SK-N-SH treated with all-trans-retinoic acid at 6 μM for 48 hours (cell line): ENCODE results near the gene ACE2.

ENCODE experiments used
- ARNTL ChIP-seq: fragments of 450-650 bp; formaldehyde crosslinking; IDR thresholded peaks from 2 replicates; pipeline ENCODE4 v1.5.0; 2020; ENCODE audit warnings: low read depth, mild to moderate bottlenecking, moderate library complexity, borderline replicate concordance
- CREB5 ChIP-seq: fragments of 250-450 bp; sonication (Bioruptor Pico); IDR thresholded peaks from 2 replicates; pipeline ENCODE4 v1.5.1; 2020; ENCODE audit warnings: low read depth, mild to moderate bottlenecking, moderate library complexity
- CSDC2 ChIP-seq: fragments of 250-450 bp; sonication (Bioruptor Pico); IDR thresholded peaks from 2 replicates; pipeline ENCODE4 v1.5.0; 2020; ENCODE audit warnings: mild to moderate bottlenecking, moderate library complexity
- GLIS3 ChIP-seq: fragments of 250-450 bp; sonication (Bioruptor Pico); IDR thresholded peaks from 2 replicates; pipeline ENCODE4 v1.5.0; 2020; ENCODE audit warnings: mild to moderate bottlenecking, moderate library complexity
- ISL1 ChIP-seq: fragments of 250-450 bp; sonication (Bioruptor Pico); IDR thresholded peaks from 2 replicates; pipeline ENCODE4 v2.1.2; 2022; ENCODE audit warnings: mild to moderate bottlenecking, moderate library complexity
- RARB ChIP-seq: fragments of 250-450 bp; sonication (Bioruptor Pico); IDR thresholded peaks from 2 replicates; pipeline ENCODE4 v1.8.0; 2021; ENCODE audit warnings: mild to moderate bottlenecking, moderate library complexity
- TOX ChIP-seq: fragments of 250-450 bp; sonication (Bioruptor Pico); IDR thresholded peaks from 2 replicates; pipeline ENCODE4 v1.8.0; 2021; ENCODE audit warnings: mild to moderate bottlenecking, moderate library complexity, borderline replicate concordance
- TSHZ2 ChIP-seq: fragments of 250-450 bp; sonication (Bioruptor Pico); IDR thresholded peaks from 2 replicates; pipeline ENCODE4 v1.5.0; 2020; ENCODE audit warnings: mild to moderate bottlenecking, moderate library complexity
- ZC3H10 ChIP-seq: fragments of 250-450 bp; sonication (Bioruptor Pico); IDR thresholded peaks from 2 replicates; pipeline ENCODE4 v1.5.1; 2021; ENCODE audit warnings: mild to moderate bottlenecking, moderate library complexity
- ZFP3 ChIP-seq: fragments of 250-450 bp; sonication (Bioruptor Pico); IDR thresholded peaks from 2 replicates; pipeline ENCODE4 v1.5.0; 2020; ENCODE audit warnings: mild to moderate bottlenecking, moderate library complexity
- ZFP30 ChIP-seq: fragments of 450-650 bp; formaldehyde crosslinking; IDR thresholded peaks from 2 replicates; pipeline ENCODE4 v1.5.0; 2022; ENCODE audit warnings: mild to moderate bottlenecking, moderate library complexity
- ZNF565 ChIP-seq: fragments of 450-650 bp; formaldehyde crosslinking; conservative IDR thresholded peaks from 2 replicates; pipeline ENCODE4 v1.5.0; 2020; ENCODE audit warnings: low read depth, mild to moderate bottlenecking, moderate library complexity
- TF ChIP-seq, protein P1 (sequence below): fragments of 250-450 bp; sonication (Bioruptor Pico); IDR thresholded peaks from 2 replicates; pipeline ENCODE4 v1.8.0; 2020; ENCODE audit warnings: mild to moderate bottlenecking, moderate library complexity, borderline replicate concordance

GRCh38 chrX:15566244-15566643 lies 34.5 kb downstream of the ACE2 start:
- TF ChIP-seq, protein P1, sequence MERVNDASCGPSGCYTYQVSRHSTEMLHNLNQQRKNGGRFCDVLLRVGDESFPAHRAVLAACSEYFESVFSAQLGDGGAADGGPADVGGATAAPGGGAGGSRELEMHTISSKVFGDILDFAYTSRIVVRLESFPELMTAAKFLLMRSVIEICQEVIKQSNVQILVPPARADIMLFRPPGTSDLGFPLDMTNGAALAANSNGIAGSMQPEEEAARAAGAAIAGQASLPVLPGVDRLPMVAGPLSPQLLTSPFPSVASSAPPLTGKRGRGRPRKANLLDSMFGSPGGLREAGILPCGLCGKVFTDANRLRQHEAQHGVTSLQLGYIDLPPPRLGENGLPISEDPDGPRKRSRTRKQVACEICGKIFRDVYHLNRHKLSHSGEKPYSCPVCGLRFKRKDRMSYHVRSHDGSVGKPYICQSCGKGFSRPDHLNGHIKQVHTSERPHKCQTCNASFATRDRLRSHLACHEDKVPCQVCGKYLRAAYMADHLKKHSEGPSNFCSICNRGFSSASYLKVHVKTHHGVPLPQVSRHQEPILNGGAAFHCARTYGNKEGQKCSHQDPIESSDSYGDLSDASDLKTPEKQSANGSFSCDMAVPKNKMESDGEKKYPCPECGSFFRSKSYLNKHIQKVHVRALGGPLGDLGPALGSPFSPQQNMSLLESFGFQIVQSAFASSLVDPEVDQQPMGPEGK (CRISPR knock-in tag), result no peak
- TF ChIP-seq ZNF565 (CRISPR knock-in tag) (no peak), RARB (CRISPR knock-in tag) (no peak), GLIS3 (no peak), ZC3H10 (CRISPR knock-in tag) (no peak), ZFP30 (CRISPR knock-in tag) (no peak), CSDC2 (CRISPR knock-in tag) (no peak), ZFP3 (no peak), ARNTL (CRISPR knock-in tag) (no peak), ISL1 (CRISPR knock-in tag) (no peak), CREB5 (CRISPR knock-in tag) (no peak), TSHZ2 (CRISPR knock-in tag) (no peak), TOX (CRISPR knock-in tag) (no peak)
